Cardiac septum (tissue), 1 donor: ENCODE data around the gene TRA2A. TPM values are rescaled to one million over a fixed set of nuclear protein-coding genes. Genes with fewer than 3 reads are reported as not detected.

Source experiments
- DNase-seq: peaks from one replicate; pipeline ENCODE4 v3.0.0-alpha.2; 2020; ENCODE audit warnings: low spot score
- intact Hi-C: fragments of 100-400 bp; cut with DNase I; formaldehyde crosslinking; loops from one replicate; pipeline ENCODE4 v1.14.0; 2022
- total RNA-seq: library from RNA; stranded (reverse); fragmentation: NEBNext Ultra II Directional; extraction: Animal tissue kit (Norgen Biotek cat#: 25700); gene quantifications from one replicate; pipeline ENCODE4 v1.2.1, GENCODE V29; 2021
- donor health status: DM: no; HTN: no; CAD: no.

TRA2A gene
- total RNA-seq, 1 donor from 2014 or later, result 32.6 TPM

DNA sequence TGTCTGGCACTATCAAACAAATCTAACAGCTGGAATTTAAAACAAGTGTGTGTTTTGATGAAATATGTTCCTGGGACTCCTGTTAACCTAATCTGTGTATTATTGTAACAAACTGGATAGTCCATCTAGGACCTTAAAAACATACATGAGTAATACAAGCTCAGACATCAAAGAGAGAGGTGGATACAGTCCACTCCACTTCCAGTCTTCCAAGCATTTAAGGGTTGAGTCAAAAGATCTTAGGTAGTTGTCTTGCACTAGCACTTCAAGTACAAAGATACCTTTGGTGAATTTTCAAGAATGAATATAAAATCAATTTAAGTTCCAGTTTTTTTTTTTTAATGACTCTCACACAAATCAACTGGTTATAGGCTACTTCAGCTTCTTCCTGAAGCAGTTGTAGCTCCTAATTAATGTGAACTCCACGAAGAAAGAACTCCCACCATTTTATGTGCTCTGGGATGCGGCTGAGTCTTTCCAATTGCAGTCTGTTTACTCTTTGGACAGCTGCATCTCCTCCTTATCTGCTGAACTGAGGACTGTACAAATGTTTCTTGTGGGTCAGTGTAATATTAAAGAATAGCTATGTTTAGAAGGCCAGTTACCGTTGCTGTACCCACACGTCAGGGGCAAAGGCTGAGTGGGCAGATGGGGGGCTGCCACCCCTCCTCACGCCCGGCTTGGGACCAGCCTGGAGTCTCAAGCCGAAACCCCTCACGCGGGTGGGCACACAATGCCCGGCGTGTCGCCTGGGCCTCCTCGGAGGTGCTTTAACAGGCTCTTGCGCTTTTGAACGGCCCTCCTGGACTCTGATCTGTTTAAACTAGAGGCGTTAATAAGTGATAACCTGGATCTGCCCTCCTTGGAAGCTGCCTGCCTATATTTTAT lies 58.6 kb downstream of the TRA2A start:
- DNase-seq, result no peak
- intact Hi-C loops, result loop anchor here (5.0 kb wide), 1 partner anchor 176 kb away; the partner anchor contains the start of gene MALSU1

DNA sequence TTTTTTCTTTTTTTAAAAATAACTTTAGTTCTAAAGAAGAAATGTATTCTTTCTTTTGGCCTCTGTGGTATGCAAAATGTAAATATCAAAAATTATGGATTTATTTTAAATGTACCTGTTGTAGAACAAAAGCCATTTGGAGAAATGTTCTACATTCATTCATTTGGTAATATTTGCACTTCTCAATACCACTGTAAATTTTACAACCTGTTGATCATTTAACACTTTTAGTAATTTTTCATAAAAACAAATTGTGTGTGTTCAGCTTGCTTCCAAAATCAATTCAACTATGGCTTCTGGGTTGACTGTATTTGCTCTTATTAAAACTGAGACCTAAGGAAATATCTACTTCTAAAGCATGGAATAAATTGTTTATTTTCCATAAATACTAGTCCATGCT lies 59.2 kb downstream of the TRA2A start:
- intact Hi-C loops, result loop anchor here (5.0 kb wide), 1 partner anchor 175 kb away; the partner anchor contains the start of gene MALSU1

DNA sequence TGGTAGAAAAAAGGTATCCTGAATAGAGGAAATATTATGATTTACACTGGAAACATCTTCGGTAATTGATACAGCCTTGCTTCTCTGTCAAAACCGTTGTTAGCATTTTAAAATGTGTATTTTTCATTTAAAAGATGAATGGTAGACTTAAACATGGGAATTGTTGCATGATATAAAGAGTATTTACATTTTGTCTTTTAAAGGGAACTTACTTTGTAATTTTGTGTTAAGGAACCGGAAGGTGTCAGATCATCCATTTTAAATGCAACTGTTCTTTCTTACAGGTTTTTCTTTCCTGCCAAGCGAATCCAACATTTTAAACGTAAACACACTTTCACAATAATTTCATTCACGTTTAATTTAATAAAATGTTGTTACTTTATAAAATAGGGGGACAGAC lies 59.7 kb downstream of the TRA2A start:
- intact Hi-C loops, result loop anchor here (5.0 kb wide), 1 partner anchor 175 kb away; the partner anchor contains the start of gene MALSU1
- DNase-seq, result no peak

More for the DNA sequence above, 59.2 kb downstream of the TRA2A start:
- no peak for DNase-seq

DNA sequence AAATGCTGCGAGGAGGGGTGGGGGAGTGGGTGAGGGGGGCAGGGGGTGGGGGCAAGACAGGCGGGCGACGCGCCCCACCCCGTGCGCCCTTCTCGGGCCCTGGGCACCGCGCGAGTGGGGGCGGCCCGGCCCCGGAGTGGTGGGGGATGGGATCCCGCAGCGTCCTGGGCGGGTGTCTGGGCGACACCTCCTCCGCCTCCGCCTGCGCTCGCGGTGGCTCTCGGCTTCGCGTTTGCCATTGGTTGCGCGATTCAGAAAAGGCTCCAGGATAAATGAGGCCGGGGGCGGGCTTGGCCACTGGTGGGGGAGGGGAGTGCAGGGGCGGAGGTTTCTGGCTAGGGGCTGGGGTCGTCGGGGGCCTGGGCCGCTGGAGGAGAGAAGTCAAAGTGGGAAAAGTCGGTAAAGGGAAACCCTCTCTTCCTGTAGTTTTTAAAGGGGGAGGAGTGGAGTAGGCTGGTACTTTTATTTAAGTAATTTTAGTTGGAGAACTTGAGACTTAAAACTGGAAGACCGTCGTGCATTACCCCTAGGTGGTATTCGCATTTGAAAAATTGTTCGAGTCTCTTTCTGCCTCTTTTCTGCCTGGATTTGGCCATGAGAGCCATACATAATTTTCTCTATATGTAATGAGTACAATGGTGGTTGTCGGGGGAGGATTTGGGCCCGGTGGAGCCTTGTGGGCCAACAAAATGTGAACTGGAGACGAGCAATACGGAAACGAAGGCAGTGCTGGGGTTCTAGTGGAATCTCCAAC lies 60.5 kb downstream of the TRA2A start:
- intact Hi-C loops, result loop anchor here (5.0 kb wide), 1 partner anchor 174 kb away; the partner anchor contains the start of gene MALSU1
- DNase-seq, result no peak

DNA sequence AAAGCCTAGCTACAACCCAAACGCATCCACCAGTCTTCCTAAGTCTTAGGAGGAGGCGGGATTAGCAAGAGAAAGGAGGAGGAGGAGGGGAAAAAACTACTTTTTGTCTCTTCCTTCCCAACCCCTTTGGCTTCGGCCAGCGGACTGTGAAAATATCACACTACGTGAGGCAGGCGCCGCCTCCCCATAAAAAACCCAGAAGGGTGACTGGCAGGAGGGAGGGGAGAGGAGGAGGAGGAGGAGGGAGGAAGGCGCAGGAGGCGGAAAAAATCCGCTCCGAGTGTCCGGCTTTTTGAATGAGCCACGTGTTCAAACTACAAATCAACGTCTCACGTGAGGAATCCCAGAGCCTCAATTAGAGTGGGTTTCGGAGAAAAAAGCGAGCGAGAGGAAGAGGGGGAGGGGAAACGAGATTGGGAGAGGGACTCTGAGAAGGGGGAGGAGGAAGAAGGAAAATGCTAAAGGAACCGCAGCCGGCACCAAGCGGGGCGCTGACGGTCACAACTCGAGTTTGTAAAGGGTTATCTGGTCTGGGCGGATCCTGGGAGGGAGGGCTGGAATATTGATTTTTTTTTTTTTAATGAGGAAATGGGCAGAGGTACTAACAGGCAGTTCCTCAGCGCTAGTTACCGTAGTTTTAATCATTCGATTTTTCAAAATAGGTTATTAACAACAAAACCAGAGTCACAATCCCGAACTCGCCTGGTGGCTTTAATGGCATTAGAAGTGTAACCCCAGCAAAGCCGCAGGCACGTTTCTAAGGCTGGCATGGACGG lies 61.3 kb downstream of the TRA2A start, which contains the start of gene IGF2BP3:
Gene IGF2BP3, minus strand, starts transcription at position 162 of the 776 bp plus-strand sequence. CDS start 381 bp downstream, outside the sequence.
- intact Hi-C loops, result loop anchor here (5.0 kb wide), 1 partner anchor 173 kb away; the partner anchor contains the start of gene MALSU1
- no peak for DNase-seq

DNA sequence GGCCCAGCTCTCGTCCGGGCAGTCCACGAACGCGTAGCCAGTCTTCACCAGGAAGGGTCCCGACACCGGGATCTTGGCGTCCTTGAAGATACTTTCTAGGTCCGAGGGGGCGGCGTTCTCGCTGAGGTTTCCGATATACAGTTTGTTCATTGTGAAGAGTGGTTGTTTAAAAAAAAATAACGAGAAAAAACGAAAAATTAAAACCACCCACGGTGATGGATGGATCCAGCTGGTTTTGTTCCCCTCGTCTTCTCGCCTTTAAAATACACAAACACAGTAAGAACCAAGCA lies 61.9 kb downstream of the TRA2A start:
- intact Hi-C loops, result loop anchor here (5.0 kb wide), 1 partner anchor 173 kb away; the partner anchor contains the start of gene MALSU1
- DNase-seq, result no peak

DNA sequence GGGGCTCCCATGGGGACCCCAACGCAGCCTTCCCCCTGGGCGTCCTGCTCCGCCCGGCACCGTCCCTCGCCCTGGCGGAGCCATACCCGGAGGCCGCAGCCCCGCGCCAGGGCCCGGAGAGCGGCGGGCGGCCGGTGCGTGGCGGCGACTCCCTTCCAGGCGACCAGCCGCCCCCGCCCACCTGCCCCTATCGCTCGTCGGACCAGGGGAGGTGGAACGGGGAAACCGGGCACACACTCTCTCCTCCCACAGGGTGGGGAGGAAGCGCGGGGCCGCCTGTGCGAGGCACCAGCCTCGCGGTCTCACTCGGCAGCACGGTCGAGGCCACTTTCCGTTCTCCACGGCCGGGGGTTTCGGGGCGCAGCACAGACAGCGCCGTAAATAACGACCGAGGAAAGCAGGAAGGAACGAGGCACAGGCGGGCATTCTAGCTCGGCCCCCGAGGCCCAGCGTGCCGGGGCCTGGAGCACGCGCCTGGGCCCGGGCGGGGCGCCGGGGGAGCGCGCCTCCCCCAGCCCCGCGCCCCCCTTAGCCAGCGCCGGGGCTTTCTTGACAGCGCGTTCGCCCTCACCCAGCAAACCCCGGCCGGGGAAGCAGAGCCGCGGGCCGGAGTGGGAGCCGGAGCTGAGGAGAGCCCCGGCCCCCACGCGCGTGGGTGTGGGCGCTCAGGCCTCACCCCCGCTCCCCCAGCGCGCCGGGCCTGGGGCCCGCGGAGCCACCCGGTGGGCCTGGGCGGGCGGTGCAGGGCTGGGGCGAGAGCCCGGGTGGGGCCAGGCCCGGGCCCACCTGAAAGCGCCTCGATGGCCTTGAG lies 62.4 kb downstream of the TRA2A start:
- intact Hi-C loops, result no loop called here
- DNase-seq, result no peak

DNA sequence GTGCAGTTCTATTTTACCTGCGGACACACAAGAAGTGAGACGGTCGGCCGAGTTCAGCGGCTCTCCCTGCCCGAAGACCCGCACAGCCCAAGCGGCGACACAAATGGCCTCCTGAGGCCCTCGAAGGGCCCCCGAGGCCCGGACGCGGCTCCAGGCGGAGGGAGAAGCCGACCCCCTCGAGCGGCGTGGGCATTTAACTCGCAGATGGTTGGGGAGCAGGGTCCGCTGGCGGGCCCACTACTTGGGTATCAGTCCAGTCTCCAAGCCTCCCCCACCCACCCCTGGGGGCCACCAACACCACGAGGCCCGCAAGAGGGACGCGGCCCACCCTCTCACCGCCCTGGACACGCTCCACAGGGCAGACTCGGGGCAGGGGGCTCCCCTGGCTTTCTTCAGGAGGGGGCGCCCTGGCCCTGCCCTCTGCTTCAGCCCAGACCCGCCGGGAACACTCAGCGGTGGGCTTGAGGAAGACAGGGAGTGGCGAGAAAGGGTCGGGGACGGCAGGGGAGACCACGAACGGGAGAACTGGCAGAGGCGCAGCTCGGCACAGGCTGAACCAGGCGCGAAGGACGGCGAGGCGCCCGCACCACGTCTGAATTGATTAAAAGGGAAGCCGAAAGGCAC lies 63.1 kb downstream of the TRA2A start:
- DNase-seq, result no peak
- intact Hi-C loops, result no loop called here

DNA sequence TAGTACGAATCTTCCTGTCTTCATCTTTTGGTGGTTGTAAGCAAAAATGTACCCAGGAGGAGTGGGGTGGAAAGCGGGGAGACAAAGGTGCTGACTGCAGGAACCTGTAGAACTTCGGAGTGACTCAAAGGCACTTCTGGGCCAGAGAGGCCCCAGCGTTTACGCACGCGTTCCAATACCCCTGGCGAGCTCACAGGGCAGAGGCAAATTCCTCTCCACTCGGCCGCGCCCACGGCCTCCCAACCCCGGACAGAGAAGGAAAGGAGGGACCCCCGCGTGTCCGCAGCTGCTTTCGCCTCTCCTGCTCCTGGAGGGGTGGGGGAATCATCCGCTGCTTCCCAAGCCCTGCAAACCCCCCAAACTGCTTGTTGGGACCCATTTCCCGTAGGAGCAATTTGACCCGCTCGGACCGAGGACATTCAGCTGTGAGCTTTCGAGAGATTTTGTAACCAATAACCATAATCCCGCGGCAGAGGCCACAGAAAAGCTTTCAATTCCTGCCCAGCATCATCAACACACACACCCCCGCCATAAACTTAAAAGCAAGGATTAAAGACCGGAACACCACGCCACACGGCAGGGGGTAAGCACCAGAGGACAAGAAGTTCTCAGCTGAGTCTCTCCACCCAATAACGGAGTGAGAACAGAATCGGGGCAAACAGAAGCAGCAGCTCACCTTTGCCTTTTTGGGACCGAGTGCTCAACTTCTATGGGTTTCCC lies 63.8 kb downstream of the TRA2A start:
- intact Hi-C loops, result no loop called here
- DNase-seq, result no peak

DNA sequence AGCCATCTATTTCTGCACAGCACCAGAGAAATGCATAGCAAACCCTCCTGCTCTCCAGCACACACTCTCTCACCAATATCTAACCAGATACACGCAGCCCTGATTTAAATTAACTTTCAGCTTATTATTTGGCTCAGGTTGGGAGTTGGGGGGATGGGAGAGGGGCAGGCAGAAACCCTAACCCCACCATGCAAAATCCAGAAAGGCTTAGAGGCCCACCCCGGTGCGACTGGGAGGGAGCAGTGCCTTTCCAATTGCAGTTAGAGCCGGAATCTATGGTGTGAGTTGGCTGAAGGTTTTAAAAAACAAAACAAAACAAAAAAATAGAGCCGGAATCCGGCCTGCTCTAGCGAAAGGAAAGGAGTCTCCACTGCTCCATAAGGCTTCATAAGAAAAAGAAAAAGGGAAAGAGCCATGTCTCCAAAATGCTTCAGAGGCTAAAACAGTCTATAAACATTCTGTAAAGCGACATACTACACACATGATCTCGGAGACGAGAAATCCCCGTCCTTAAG lies 64.4 kb downstream of the TRA2A start:
- no peak for DNase-seq
- intact Hi-C loops, result no loop called here

DNA sequence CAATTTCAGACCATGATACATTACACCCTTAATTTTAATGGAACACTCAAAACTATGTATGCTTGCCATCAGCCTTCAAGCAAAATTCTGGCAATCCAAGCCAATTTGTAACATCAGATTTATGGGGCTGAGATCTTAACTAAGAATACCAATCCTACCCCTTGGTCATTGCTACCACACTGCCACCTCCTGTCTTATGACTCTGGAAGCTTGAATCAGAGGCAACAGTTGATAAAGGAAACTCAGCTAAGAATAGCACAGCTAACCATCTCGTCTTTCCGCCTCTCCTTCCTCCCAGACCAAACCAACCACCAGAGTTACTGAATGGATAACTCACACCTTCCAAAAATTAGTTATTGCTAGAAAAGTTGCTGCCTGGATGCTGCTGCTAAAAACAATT lies 68.9 kb downstream of the TRA2A start:
- no peak for DNase-seq
- intact Hi-C loops, result loop anchor here (5.0 kb wide), 1 partner anchor 186 kb away; no protein-coding TSS in a partner anchor

DNA sequence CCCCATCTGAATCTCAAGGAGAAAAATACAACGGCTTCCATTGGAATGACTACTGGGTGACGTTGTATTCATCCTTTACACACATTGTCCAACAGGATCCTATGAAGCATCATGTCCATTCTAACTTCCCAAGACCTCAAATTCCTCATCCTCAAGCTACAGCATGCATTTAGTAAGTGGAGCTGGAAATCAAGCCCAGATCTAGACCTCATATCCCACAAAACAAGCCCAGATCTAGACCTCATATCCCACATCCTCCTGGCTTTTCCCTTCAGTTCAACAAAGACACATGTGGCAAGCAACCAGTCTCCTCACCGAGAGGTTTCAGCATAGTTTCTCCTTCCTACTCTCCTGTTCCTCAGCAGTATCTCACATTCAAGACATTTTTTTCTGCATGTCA lies 73.7 kb downstream of the TRA2A start:
- no peak for DNase-seq
- intact Hi-C loops, result no loop called here

DNA sequence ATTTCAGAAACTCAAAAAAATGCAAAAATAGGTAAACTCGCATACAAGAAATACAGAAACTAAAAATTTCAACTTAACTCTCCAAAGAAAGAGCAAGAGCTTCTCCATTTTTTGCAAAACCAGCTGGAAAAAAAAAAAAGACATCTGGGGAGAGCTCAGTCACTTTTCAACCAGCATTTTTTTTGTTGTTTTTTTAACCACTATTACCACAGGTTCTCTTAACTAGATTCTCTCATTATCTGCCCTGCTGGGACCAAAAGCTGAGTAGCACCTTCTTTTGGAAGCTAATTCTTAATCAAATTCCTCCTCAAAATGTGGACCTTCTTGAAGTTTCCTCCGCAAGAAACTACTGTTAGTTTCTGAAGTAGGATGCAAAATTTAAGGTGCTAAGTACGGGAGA lies 75.7 kb downstream of the TRA2A start:
- intact Hi-C loops, result no loop called here
- no peak for DNase-seq

DNA sequence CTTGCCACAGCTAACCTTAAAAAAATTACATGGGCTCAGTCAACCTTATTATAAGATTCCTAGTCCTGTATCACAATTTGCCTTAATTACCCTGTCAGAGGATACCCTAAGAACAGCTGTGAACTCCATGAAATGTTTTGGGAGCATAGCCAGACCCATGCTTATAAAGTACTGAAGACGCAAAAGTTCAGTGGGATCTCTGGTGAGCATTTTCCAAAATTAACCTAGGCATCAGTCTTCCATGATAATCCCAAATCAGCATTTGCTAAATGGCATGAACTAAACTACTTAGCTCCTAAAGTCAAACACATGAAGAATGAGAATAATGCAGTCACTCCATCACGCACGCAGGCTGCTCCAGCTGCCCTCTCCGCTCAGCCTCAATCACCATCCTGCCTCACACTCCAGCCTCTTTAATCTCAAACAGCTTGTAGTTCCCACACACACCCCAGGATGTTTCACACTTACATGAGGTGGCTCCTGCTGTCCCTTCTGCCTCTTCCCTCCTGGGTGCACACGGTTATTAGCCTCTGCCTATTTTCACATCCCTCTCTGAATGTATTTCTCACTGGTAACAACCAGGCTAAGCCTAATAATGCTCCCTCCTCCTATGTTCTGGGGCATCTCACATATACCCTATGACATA lies 76.8 kb downstream of the TRA2A start:
- intact Hi-C loops, result no loop called here
- DNase-seq, result no peak
